GM12891 (cell line): Measurements from ENCODE around the gene CREB5.

Source experiments
- POLR2A ChIP-seq: IDR thresholded peaks from 2 replicates; pipeline ENCODE4 v1.6.1; 2011; ENCODE audit warnings: low read depth, low read length, control low read depth
- POLR2AphosphoS5 ChIP-seq: IDR thresholded peaks from 2 replicates; pipeline ENCODE4 v1.6.1; 2011; ENCODE audit warnings: low read depth, low read length, control low read depth

- TF ChIP-seq POLR2AphosphoS5 (no peak; the same call in 1 of the 2 replicates), POLR2A (no peak)
These were observed 430.5 kb downstream of the CREB5 start for GRCh38 chr7:28842769-28843295.
